ENCODE data around the gene RITA1. TPM values are rescaled to one million over a fixed set of nuclear protein-coding genes. Genes with fewer than 3 reads are reported as not detected.

The RITA1 gene
- total and polyA plus RNA-seq, 4 donors, result 10.6 to 18.1 (median 14.9) TPM

DNA sequence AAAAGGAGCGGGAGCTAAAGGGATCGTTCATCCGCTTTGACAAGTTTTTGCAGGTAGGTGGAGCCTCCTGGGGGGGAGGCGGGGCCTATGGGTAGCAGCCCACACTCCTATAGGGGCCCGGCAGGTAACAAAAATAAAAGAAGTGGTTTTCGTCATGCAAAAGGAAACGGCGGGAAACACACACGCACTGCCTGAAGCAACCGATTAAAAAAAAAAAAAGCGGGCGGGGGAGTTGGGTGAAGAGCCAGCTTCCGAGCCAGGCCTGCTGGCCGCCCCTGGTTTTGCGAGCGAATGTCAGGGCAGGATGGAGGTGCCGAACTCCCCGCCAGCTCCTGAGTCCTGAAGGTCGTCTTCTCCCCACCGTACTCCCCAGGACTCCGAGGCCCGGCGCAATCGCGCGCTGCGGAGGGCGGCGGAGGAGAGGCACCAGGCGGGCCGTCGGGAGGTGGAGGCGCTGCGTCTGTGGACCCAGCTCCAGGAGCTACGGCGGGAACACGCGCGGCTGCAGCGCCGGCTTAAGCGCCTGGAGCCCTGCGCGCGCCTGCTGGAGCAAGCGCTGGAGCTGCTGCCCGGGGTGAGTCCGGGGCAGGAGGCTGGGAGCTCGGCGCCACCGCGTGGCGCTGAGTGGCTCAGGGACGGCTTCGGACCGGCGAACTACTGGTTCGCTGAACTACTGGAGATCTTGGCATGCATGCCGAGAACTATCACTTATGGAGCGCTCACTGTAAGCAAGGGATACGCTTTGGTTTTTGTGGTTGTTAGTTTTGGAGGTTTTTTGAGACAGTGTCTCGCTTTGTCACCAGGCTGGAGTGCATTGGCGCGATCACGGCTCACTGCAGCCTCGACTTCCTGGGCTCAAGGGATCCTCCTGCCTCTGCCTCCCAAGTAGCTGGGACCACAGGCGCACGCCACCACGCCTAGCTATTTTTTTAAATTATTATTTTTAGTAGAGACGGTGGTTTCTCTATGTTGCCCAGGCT, 32.4 kb upstream of the RITA1 start:
- Histone ChIP-seq H3K36me3 (ENCODE audit: control insufficient read depth in 4 of 4, insufficient read depth in 3 of 4, low read depth in 1 of 4, low read length in 3 of 4) (peaks cover 0 to 5% (median 1%) of the 10 kb centered on the region in 4 donors), H3K4me3 (ENCODE audit: low read depth in 1 of 3, low read length in 3 of 3) (peak overlapping the region in 1 of 3 donors; percentile 33), H3K4me1 (ENCODE audit: control insufficient read depth in 4 of 4, insufficient read depth in 4 of 4, low read length in 3 of 4) (peaks cover 5 to 18% (median 9%) of the 10 kb centered on the region in 4 donors), H3K27me3 (ENCODE audit: control insufficient read depth in 4 of 4, insufficient read depth in 4 of 4, low read length in 3 of 4) (peaks cover 0 to 3% (median 1%) of the 10 kb centered on the region in 4 donors), H3K27ac (ENCODE audit: low read depth in 1 of 2, low read length in 2 of 2) (no peak overlapping the region), H3K9me3 (ENCODE audit: control insufficient read depth in 4 of 4, low read length in 3 of 4) (no peaks in the 10 kb centered on the region), H3K9ac (ENCODE audit: low read depth in 1 of 2, low read length in 2 of 2) (no peak overlapping the region)
- DNase-seq (ENCODE audit: low spot score), result peak; percentile 46
- WGBS, result 7% methylated on average over 70 of the region's 70 CpGs
- TF ChIP-seq RAD21 (IDR thresholded peaks at IDR 0.05) (peak; percentile 69 to 78), CTCF (IDR thresholded peaks at IDR 0.05; ENCODE audit: low read depth, low read length, missing input control) (peak; percentile 47), ZBTB33 (IDR thresholded peaks at IDR 0.05) (no peak), RXRA (IDR thresholded peaks at IDR 0.05) (peak in 1 of 2 donors; percentile 7)

DNA sequence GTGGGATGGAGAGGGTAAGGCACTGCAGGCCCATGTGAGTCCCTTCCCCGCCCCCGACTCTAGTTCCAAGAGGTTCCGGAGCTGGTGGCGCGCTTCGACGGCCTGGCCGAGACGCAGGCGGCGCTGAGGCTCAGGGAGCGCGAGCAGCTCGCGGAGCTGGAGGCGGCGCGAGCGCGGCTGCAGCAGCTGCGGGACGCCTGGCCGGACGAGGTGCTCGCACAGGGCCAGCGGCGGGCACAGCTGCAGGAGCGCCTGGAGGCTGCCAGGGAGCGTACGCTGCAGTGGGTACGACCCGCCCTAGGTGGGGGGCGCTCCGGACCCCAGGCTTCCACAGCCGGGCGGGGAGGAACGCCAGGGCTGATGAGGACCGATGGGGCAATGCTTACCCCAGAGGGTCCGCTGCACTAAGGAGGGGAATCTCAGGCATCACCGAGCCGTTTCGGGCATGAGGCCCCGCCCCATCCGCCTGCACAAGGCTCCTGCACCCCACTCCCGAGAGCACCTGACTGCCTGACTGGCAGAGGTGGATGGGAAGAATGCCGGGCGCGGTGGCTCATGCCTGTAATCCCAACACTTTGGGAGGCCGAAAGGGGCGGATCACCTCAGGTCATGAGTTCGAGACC, 31.1 kb upstream of the RITA1 start:
- DNase-seq (ENCODE audit: low spot score), result no peak
- WGBS, result 7% methylated on average over 51 of the region's 51 CpGs

More for the DNA sequence above, 31.1 kb upstream of the RITA1 start:
- H3K9ac ChIP-seq (ENCODE audit: low read depth in 1 of 2, low read length in 2 of 2), result no peak overlapping the region
- no peak for TF ChIP-seq CTCF (IDR thresholded peaks at IDR 0.05; ENCODE audit: low read depth, low read length, missing input control)
- TF ChIP-seq RXRA (IDR thresholded peaks at IDR 0.05), result no peak
- no peak for TF ChIP-seq ZBTB33 (IDR thresholded peaks at IDR 0.05)
- TF ChIP-seq, protein P1, sequence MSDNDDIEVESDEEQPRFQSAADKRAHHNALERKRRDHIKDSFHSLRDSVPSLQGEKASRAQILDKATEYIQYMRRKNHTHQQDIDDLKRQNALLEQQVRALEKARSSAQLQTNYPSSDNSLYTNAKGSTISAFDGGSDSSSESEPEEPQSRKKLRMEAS (IDR thresholded peaks at IDR 0.05), result no peak
- no peak for TF ChIP-seq GABPA (IDR thresholded peaks at IDR 0.05 in 1 of 2, conservative IDR thresholded peaks at IDR 0.05 in 1 of 2)
- no peak for TF ChIP-seq YY1 (IDR thresholded peaks at IDR 0.05)
- no peak for TF ChIP-seq REST (IDR thresholded peaks at IDR 0.05)
- no peak for TF ChIP-seq JUND (IDR thresholded peaks at IDR 0.05)
- TF ChIP-seq, protein P2, sequence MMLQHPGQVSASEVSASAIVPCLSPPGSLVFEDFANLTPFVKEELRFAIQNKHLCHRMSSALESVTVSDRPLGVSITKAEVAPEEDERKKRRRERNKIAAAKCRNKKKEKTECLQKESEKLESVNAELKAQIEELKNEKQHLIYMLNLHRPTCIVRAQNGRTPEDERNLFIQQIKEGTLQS (IDR thresholded peaks at IDR 0.05), result no peak
- TF ChIP-seq FOXA1 (IDR thresholded peaks at IDR 0.05), result no peak
- TF ChIP-seq HNF4A (conservative IDR thresholded peaks at IDR 0.05), result no peak
- no peak for TF ChIP-seq TAF1 (conservative IDR thresholded peaks at IDR 0.05)
- no peak for TF ChIP-seq FOXA2 (IDR thresholded peaks at IDR 0.05)
- no peak for TF ChIP-seq SP1 (IDR thresholded peaks at IDR 0.05)
- TF ChIP-seq HNF4G (IDR thresholded peaks at IDR 0.05), result no peak
- peaks cover 0 to 3% (median 1%) of the 10 kb centered on the region in 4 donors for H3K27me3 ChIP-seq (ENCODE audit: control insufficient read depth in 4 of 4, insufficient read depth in 4 of 4, low read length in 3 of 4)
- peaks cover 5 to 18% (median 9%) of the 10 kb centered on the region in 4 donors for H3K4me1 ChIP-seq (ENCODE audit: control insufficient read depth in 4 of 4, insufficient read depth in 4 of 4, low read length in 3 of 4)
- no peaks in the 10 kb centered on the region for H3K9me3 ChIP-seq (ENCODE audit: control insufficient read depth in 4 of 4, low read length in 3 of 4)
- H3K36me3 ChIP-seq (ENCODE audit: control insufficient read depth in 4 of 4, insufficient read depth in 3 of 4, low read depth in 1 of 4, low read length in 3 of 4), result peaks cover 0 to 18% (median 3%) of the 10 kb centered on the region in 4 donors
- no peak overlapping the region for H3K27ac ChIP-seq (ENCODE audit: low read depth in 1 of 2, low read length in 2 of 2)
- no peak overlapping the region for H3K4me3 ChIP-seq (ENCODE audit: low read depth in 1 of 3, low read length in 3 of 3)
